Germinal center (tissue), 1 donor: ENCODE data around the gene MAML1.
A peak's percentile ranks its signal among the peaks of the same experiment; 100 is the strongest.

Experiments
- DNase-seq: peaks from one replicate; pipeline ENCODE4 v3.0.0; 2012; ENCODE audit warnings: mixed read lengths, low spot score

Gene MAML1

GRCh38 chr5:179804555-179804947, 71.9 kb downstream of the MAML1 start:
- DNase-seq = no peak

- DNase-seq = no peak
These were observed 72.5 kb downstream of the MAML1 start for GRCh38 chr5:179805070-179805528.

GRCh38 chr5:179805529-179806249, 73.1 kb downstream of the MAML1 start:
- peak; percentile 65 for DNase-seq

- DNase-seq = peak; percentile 90
These were observed 73.8 kb downstream of the MAML1 start, which contains the start of gene MGAT4B for GRCh38 chr5:179806250-179807048. Gene MGAT4B (minus strand): TSS chr5:179806866. CDS start chr5:179806583, 283 bp downstream.

- DNase-seq = no peak
These were observed 79.7 kb downstream of the MAML1 start for GRCh38 chr5:179812135-179812825.

- no peak for DNase-seq
These were observed 80.5 kb downstream of the MAML1 start for GRCh38 chr5:179812997-179813607.

- DNase-seq = no peak
These were observed 81.5 kb downstream of the MAML1 start for GRCh38 chr5:179814090-179814489.

- no peak for DNase-seq
These were observed 83.0 kb downstream of the MAML1 start for GRCh38 chr5:179815491-179816249.

GRCh38 chr5:179816401-179816795, 83.8 kb downstream of the MAML1 start:
- no peak for DNase-seq

- DNase-seq = no peak
These were observed 84.3 kb downstream of the MAML1 start for GRCh38 chr5:179816796-179817469.

GRCh38 chr5:179817470-179817840, 84.8 kb downstream of the MAML1 start:
- no peak for DNase-seq

GRCh38 chr5:179817890-179818745, 85.5 kb downstream of the MAML1 start:
- DNase-seq = no peak

- peak; percentile 85 for DNase-seq
These were observed 86.2 kb downstream of the MAML1 start for GRCh38 chr5:179818746-179819295.

- no peak for DNase-seq
These were observed 86.9 kb downstream of the MAML1 start for GRCh38 chr5:179819296-179820126.

- no peak for DNase-seq
These were observed 87.5 kb downstream of the MAML1 start for GRCh38 chr5:179820127-179820482.

GRCh38 chr5:179820483-179821297, 88.1 kb downstream of the MAML1 start, which contains the start of gene SQSTM1:
Gene SQSTM1 (plus strand): TSS chr5:179820905. CDS start chr5:179820937, 32 bp downstream.
- peak; percentile 92 for DNase-seq

GRCh38 chr5:179821298-179822058, 88.9 kb downstream of the MAML1 start:
- peak; percentile 88 for DNase-seq
